ENCODE data around the gene YY1.
"Not testable (repeated sequence)": the region's sequence is repeated elsewhere in the genome, so short reads cannot be mapped to it uniquely, and the experiment has no call there.

The YY1 gene

DNA sequence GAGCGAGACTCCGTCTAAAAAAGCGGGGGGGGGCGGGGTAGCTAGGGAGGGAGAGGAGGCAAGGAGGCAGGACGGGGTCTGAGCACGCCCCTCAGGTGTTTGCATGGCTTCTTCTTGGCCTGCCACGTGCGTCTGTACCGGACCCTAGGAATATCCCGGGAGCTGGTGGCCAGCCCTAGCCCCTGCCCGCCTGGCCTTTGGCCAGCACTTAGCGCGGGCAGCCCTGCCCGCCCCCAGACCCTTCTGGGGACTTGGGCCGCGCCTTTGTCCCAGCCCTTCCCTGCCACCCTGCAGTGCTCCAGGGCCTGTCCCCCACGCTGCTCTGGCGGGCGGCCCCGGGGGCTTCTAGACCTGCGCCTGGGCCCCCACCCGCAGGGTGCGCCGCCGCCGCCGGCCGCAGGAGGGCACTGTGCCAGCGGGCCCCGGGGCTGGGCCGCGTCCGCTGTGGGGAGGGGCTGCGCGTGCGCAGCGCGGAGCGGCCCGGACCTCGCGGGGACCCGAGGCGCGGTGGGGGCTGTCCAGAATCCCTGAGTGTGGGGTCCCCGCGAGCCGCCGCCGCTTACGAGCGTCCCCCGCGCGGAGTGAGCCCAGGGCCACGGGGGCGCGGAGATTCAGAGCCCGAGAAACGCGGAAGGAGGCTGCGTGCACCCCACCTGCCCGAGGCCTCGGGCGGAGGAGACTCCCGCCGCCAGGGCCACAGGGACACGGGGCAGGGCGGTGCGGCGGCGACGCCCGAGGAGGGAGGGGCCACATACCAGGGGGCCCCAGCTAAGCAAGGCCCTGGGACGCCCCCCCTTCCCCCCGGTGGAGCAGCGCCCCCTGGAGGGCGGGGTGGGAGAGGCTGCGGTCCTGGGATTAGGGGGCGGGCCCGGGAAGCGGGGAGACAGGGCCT lies 46.3 kb downstream of the YY1 start:
- DNase-seq, result peak; percentile 74

DNA sequence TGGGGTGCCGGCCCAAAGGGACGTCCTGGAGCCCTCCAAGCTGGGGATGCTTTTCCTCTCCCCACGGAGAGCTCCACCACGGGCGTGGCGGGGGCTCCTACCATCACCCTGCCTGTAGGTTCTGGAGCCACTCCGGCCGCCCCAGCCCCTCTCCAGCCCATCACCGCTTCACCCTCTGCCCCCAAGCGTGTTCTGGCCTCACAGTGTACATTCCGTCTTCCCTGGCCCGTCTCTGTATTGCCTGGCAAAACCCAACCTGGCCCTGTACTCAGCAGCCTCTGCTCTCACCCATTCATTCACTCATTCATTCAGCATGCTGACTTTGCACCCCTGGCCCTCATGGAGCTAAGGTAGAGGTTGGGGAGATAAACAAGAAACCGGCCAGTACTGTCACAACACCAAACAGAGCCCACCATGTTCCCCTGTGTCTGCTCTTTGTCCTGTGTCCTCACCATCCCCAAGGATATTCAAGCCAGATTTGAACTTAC lies 47.0 kb downstream of the YY1 start:
- DNase-seq, result no peak

DNA sequence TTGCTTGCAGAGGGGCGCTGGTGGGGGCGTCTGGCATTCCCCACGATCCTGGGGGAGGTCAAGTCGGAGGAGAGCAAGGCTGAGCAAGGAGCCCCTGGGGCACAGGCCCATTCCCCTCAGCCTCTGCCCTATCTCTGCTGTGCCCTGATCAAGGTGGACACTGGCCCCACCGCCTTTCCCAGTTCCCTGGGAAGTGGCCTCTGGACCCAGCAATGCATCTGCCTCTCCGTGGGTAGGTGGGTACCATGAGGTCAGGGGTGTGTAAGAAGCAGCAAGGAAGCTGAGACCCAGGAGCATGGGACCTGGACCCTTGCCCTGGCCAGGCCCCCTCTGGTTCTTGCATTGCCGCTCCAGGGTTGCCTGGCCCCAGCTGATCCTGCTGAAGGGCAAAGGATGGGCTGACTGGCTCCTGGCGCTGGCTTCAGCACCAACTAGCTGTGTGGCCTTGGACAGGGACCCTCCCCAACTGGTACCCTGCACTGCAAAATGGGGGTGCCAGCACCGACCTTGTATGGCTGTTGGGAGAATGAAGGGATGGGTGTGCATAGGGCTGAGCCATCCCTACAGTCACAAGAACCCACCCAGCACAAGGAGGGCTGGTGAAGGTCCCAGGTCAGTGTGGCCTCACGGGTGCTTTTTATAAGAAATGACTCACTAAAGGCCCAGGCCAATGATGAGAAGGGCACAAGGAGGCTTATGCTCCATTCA lies 47.7 kb downstream of the YY1 start:
- DNase-seq, result no peak

DNA sequence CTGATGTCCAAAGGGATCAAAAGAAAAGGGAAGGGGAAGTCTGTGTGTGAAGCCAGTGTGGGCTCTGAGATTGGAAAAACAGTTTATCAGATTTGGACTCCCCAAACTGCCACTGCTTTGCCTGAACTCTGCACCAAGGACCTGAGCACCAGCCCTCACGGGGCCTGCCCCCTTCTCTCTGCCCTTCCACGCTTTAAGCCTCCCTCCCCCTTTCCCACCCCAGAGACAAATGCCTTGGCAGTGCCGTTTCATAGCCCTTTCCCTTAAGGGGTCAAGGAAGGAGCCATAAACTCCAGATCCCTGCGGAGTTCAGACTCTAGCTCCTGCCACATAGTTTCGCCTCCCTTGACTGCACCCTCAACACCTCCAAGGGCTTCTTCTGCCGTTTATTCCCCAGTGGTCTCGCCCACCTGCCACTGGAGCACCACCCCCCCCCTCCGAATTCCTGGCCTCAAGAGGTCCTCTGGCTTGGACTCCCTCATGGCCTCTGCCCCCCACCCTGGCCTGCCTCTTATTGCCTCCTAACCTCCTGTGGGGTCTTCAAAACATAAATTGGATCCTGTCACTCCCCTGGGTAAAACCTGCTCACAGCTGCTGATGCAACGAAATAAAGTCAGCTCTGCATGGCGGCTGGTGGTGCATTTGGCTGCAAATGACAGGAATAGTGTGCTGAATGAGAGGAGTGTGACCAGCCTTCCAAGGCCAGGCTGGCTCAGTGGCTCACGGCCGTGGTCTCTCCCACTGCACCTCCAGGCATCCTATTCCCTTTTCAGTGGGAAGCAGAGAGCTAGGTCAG lies 48.5 kb downstream of the YY1 start:
- DNase-seq, result no peak

DNA sequence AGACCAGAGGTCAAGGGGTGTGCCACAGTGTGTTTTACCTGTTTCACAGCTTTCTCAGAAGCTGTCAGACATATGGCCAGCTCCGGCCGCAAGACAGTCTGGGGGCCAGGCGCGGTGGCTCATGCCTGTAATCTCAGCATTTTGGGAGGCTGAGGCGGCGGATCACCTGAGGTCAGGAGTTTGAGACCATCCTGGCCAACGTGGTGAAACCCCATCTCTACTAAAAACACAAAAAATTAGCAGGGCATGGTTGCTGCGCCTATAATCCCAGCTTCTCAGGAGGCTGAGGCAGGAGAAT lies 49.0 kb downstream of the YY1 start:
- DNase-seq, result not testable (repeated sequence)

DNA sequence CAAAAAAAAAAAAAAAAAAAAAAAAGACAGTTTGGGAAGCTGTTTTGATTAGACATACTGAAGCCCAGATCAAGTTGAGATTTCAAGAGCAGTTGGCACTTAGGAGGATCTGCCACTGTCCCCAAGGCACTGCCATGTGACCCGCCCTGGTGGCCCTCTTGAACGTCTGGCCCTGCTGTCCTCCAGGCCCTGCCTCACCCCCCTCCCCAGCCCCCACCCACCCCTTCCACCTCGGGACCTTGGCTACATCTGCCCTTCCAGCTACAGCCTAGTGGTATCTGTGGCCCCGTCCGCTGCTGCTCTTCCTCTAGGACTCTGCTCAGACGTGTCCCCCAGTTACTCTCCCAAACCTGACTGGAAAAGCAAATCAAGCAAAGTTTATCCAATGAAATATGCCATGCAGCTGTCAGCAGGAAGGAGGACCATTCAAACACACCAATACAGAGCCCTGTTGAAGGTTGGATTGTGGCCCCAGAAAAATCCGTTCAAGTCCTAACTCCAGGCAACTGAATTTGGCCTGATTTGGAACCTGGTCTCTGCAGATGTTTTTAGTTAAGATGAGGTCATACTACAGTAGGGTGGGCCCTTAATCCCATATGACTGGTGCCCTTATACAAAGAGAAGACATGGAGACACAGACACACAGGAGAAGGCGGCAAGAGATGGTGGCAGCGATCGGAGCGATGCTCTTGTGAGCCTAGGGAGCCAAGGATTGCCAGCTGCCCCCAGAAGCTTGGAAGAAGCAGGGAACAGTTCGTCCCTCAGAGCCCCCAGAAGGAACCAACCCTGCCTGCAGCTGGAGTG lies 49.6 kb downstream of the YY1 start:
- no peak for DNase-seq

DNA sequence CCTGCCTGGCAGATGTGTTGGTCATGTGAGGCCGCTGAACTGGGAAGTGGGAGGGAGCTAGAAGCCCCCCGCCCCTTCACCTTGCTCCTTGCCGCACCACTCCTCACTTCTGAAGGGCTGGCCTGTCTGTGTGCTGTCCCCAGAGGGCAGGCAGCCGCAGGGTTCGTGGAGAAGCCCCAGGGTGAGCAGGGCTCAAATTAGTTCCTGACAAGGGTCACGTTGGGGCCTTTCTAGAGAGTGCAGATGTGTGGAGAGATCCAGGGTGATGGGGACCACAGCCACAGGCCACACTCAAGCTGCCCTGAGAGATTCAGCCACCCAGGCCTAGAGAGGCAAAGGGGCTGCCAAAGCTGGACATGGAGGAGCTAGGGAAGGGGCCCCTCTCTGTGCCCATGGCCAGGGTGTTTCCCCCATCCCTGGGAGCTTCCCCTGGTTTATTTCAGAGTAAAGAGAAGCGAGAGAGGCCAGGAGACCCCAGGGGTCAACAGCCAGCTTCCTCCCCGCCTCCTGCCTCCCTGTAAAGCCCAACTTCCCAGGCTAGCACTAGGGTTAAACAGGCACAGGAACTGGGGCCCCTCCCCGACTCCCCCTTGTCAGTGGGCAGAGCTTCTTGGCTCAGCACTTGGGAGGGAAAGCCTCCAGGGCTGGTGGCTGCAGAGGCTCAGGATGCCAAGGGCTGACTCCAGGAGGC lies 51.1 kb downstream of the YY1 start:
- DNase-seq, result no peak

DNA sequence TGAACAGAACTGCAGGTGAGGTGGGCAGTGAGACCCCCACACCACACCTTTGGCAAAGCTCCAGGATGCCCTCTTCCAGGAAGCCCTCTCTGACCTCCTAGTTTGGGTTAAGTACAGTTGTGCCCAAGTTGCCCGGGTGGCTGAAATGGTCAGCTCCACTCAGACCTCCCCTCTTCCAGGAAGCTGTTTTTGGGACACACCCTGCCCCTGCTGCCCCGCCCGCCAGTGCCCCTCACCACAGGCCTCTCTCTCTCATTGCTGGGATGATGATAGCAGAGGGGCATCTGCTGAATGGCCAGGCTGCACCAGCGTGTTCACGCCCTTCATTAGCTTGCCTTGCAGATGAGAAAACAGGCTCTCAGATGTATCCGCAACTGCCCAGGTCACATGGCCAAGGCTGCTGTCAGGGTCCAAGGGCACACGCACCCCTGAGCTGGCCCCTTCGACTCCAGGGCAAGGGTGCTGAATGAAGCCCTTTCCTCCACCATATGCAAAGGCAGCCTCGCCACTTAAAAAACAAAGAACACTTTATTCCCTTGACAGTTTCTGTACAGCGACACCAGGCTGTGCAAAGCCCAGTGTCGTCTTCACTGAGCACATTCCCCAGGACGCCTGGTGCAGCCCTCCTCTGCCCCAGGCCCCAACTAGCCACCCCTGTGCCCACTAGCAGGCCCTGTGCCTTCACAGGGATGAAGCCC lies 51.8 kb downstream of the YY1 start:
- no peak for DNase-seq

DNA sequence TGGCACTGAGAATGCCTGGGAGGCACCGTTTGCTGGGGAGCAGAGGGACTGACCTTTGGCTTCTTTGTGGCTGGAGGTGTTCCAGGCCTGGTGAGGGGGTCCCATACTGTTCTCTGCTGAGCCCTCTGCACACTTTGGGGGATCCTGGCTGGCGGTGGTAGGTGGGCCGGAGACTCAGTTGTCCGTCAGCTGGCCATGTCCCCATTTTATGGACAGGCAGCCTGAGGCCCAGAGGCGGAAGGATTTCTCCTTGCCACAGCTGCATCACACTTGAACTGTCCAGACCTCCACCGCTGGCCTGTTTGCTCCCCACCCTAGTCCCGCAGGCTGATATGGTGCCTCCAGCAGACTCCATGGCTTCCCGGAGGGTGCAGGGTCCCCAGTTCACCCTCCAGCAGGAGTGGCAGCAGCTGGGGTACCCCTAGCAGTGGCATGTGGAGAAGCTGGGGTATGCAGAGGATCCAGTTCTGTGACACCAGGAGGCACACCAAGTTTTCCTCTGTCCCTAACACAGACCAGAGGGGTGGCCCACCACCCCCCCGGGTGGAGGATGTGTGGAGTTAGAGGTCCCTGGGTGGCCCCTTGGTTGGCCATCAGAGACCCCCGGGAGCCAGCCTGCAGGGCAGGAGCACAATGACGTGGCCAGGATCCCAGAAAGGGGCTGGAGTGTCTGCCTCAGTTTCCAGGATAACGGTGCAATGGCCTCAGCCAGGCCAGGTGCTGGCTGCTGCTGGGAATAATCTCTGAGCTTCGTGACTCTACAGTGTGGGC lies 52.5 kb downstream of the YY1 start:
- no peak for DNase-seq

DNA sequence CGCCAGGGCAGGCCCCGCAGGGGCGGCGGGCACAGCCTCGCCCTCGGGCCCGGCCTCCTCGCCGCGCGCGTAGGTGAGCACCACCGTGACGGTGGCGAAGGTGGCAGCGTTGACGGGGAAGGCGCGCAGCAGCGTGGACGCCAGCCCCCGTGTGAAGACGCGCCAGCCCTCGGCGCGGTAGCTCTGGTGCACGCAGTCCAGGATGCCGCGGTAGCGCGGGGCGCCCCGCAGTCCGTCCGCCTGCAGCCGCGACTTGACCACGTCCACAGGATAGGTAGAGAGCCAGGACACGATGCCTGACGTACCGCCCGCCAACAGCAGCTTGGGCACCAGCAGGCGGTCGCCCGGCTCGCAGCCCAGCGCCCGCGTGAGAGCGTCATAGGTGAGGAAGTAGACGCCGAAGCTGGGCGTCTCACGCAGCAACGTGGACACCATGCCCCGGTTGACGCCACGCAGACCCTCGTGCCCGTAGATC lies 53.4 kb downstream of the YY1 start:
- no peak for DNase-seq

DNA sequence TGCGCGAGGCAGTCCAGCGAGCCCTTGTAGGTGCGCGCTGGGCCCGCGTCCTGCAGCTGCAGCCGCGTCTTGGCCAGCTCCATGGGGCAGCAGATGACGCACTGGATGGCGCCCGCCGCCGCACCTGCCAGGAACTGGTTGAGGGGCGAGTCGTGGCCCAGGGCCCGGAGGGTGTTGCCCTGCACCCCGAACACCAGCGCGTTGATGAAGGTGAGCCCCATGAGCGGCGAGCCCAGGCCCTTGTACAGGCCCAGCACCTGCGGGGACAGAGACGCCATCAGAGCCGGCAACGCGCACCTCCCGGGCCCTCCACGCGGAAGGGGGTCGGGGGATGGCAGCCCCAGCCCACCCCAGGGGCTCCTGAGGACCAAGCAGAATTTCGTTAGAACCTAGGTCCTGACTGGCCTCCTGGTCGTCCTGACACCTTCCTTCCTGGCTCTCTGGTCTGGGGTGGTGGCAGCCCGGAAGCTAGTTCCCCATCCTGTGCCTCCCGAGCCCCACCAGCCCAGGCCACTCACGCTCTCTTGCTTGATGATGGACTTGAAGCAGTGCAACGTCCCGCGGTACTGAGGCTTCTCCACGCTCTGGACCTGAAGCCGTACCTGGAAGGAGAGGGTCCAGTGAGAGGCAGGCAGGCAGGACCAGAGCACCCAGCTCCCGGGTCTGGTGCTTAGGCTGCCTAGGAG lies 54.0 kb downstream of the YY1 start:
- no peak for DNase-seq

DNA sequence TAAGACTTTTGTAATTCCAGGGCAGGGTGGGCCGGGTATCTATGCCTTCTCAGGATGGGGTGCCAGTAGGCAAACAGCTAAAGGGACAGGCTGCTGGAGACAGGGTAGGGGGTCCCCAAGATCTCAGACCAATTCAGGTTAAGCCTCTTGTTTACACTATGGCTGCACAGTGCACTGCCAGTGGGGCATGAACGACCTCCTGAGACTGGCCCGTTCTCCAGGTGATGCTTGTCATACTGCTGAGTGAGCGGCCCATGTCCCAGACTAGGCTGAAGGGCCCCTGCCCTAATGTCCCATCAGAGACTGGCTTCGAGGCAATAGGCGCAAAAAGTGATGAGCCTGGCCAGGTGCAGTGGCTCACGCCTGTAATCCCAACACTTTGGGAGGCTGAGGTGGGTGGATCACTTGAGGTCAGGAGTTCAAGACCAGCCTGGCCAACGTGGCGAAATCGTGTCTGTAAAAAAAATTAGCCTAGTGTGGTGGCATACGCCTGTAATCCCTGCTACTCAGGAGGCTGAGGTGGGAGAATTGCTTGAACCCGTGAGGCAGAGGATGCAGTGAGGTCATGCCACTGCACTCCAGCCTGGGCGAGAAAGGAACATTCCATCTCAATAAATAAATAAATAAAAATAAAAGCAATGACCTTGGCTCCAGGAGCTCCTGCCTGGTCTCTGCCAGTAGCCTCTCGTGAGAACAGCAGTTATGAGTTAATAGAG lies 54.7 kb downstream of the YY1 start:
- no peak for DNase-seq

DNA sequence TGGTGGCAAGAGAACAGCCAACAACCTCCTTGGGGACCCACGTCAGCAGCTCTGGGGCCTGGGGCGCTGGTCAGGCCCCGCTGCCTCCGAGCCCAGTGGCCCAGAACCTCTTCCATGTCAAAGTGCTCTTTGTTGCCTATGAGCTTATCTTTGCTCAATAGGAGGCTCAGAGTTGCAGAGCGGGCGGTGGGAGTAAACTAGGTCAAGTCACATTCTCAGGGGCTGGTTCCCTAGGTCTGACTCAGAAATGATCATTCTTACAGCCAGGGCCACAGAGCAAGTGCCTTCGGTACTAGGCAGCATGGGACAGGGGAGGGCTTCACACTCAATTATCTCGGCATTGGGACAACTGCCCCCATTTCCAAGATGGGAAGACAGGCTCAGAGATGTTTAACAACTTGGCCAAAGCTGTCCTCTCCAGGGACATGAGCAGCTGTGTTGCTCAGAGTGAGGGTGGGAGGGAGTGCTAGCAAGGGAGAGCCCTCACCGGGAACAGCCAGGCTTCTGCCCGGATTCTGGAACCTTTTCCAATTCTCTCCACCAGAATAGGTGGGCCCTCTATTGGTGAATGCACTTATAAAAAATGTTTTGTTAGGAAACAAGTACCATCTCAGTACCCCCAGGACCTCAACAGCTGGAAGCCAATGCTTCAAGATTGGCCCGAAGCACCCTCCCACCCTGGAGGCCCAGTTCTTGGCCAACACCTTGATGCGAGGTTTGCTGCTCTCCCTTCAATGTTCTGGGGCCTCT lies 55.4 kb downstream of the YY1 start:
- DNase-seq, result no peak

DNA sequence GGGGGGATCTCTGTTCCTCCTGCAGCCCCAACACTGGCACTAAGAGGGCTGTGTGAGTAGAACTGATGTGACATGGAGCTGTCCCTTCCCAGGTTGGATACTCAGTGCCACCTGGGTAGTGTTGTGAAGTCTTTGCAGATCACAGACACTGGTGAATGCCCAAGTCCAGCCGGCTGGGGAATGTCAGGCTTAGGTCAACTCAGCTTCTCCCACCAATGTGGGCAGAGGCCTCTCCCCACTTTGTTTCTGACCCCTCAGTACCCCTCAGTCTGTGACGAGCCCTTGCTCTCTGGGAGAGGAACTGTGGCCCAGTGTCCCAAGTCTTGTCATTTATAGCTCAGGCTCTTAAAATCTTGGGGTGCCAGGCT lies 56.0 kb downstream of the YY1 start:
- DNase-seq, result no peak

DNA sequence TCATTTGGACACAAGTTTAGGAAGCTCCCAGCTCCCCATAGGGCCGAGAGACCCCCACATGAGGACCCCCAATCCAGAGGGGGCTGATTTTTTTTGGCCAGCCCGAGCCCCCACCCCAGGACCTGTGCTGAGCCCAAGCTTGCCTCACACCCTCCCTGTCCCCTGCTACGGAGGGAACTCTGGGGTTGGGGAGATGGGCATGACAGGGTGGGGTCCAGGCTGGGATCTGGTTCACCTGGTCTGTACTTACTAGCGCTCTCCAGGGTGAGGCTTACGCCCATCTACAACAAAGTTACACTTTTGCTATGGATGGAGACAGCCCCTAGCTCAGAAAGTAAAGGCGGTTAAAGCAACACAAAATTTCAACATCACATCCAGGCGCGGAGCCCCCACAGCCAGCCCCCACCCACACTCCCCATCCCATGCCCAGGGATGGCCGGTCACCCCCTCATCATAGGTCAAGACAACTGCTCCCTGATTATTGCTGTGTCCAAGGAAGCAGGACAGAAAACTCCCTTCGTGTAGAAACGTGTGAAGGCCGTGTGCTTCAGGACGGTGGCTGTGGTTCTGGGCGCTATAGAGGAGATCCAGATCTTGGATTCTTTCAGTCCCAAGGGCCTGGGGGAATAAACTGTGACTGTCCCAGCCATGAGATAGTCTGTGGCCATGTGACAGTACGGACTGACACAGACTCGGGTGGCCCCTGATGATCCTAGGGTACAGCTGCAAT lies 56.6 kb downstream of the YY1 start:
- no peak for DNase-seq

DNA sequence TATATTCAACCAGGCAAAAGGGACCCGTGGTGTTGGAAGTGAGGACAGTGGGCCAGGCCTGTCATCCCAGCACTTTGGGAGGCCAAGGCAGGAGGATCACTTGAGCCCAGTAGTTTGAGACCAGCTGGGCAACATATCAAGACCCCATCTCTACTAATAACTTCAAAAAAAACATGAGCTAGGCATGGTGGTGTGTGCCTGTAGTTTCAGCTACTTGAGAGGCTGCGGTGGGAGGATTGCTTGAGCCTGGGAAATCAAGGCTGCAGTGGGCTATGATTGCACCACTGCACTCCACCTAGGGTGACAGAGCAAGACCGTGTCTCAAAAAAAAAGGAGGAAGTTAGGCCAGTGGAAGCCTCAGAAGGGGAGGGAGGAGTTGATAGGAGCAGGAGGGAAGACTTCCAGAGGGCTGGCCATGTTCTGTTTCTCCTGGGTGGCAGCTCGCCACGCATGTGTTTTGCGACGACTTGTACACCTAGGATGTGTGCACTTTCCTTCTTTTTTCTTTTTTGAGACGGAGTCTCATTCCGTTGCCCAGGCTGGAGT lies 57.2 kb downstream of the YY1 start:
- DNase-seq, result no peak

DNA sequence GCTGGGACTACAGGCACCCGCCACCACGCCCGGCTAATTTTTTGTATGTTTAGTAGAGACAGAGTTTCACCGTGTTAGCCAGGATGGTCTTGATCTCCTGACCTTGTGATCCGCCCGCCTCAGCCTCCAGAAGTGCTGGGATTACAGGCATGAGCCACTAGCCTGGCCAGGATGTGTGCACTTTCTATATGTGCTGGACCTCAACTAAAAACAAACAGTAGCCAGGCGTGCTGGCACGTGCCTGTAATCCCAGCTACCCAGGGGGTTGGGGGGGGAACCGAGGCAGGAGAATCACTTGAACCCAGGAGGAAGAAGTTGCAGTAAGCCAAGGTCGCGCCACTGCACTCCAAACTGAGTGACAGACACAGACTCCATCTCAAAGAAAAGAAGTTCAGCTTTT lies 57.8 kb downstream of the YY1 start:
- DNase-seq, result not testable (repeated sequence)

Data from activated gamma-delta T cell treated with Interleukin-2 at 50 U/mL for 16 hours (primary cell).